GM10248 (cell line): ENCODE results near the gene EHBP1L1.

ENCODE experiments used
- CTCF ChIA-PET: fragments of 300-600 bp; sonication (Branson Sonifier 250); formaldehyde crosslinking; extraction: SDS; loops from one replicate; lab custom pipeline; 2021; ENCODE audit warnings: antibody characterized with exemption; lab: Yijun Ruan, JAX
- POLR2A ChIA-PET: fragments of 350-650 bp; sonication (Branson Sonifier 250); formaldehyde crosslinking; extraction: SDS; loops from one replicate; lab custom pipeline; 2020; ENCODE audit warnings: antibody characterized with exemption; lab: Yijun Ruan, JAX
- DNase-seq: peaks from one replicate; pipeline ENCODE4 v3.0.0; 2012; ENCODE audit errors: extremely low spot score
- CTCF ChIP-seq: IDR thresholded peaks from 2 replicates; pipeline ENCODE4 v1.5.1; 2012; ENCODE audit warnings: mild to moderate bottlenecking, low read depth; ENCODE audit errors: extremely low read depth, missing control alignments, control extremely low read depth

EHBP1L1 gene

GRCh38 chr11:65616575-65617001 lies 40.7 kb downstream of the EHBP1L1 start:
- ChIA-PET POLR2A (no interaction called here), CTCF (interaction anchor here (0.7 to 2.0 kb wide), 6 partner anchors 9 to 65 kb away, joined by 3 to 24 read pairs (median 3); partner anchors contain the start of gene SIPA1)
- no peak for DNase-seq
- no peak for TF ChIP-seq CTCF

- no peak for DNase-seq
- POLR2A ChIA-PET: no interaction called here
- CTCF ChIA-PET: interaction anchor here (0.7 to 2.0 kb wide), 6 partner anchors 9 to 66 kb away, joined by 3 to 24 read pairs (median 3); partner anchors contain the start of gene SIPA1
- no peak for TF ChIP-seq CTCF
Observed at GRCh38 chr11:65617136-65617850, 41.4 kb downstream of the EHBP1L1 start.

- ChIA-PET CTCF (interaction anchor here (1.0 to 2.0 kb wide), 4 partner anchors 8 to 36 kb away, joined by 3 to 24 read pairs (median 4); partner anchors contain the start of gene SIPA1), POLR2A (no interaction called here)
Observed at GRCh38 chr11:65617990-65618751, 42.3 kb downstream of the EHBP1L1 start.

GRCh38 chr11:65618763-65619162 lies 42.9 kb downstream of the EHBP1L1 start:
- DNase-seq: no peak
- TF ChIP-seq CTCF: no peak
- CTCF ChIA-PET: interaction anchor here (1.0 to 1.3 kb wide), 2 partner anchors 20 to 35 kb away, joined by 3 to 4 read pairs; partner anchors contain the start of gene SIPA1
- POLR2A ChIA-PET: no interaction called here

More at GRCh38 chr11:65617990-65618751, 42.3 kb downstream of the EHBP1L1 start:
- DNase-seq: no peak
- no peak for TF ChIP-seq CTCF

GRCh38 chr11:65619281-65619928 lies 43.6 kb downstream of the EHBP1L1 start:
- no peak for TF ChIP-seq CTCF
- POLR2A ChIA-PET: no interaction called here
- CTCF ChIA-PET: interaction anchor here (1.3 to 1.6 kb wide), 3 partner anchors 19 to 160 kb away, joined by 4 read pairs; partner anchors contain the start of gene SIPA1
- no peak for DNase-seq

GRCh38 chr11:65620666-65621065 lies 44.8 kb downstream of the EHBP1L1 start:
- DNase-seq: no peak
- no peak for TF ChIP-seq CTCF
- ChIA-PET POLR2A (no interaction called here), CTCF (interaction anchor here (1.3 to 1.6 kb wide), 3 partner anchors 17 to 159 kb away, joined by 4 to 6 read pairs (median 4); partner anchors contain the start of gene SIPA1)
